Measurements from ENCODE around the gene PRKN.

DNA sequence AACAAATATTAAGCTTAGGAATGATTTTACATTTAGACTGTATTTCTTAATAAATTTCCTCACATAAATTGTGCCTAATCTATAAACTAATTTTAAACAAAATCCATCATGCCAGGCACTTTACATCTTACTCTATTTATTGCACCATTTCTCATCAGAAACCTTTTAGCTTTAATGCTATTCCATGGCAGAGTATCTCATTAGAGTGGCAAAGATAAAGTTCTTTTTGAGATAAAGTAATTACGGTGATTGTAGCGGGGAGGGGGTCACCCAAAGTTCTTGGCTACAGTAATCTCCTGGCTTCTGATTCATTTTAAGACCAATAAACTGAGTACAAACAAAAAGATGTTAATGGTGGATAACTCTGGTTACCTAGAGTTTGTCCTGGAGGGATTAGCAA lies 532.1 kb downstream of the PRKN start:
- TF ChIP-seq, protein P1, sequence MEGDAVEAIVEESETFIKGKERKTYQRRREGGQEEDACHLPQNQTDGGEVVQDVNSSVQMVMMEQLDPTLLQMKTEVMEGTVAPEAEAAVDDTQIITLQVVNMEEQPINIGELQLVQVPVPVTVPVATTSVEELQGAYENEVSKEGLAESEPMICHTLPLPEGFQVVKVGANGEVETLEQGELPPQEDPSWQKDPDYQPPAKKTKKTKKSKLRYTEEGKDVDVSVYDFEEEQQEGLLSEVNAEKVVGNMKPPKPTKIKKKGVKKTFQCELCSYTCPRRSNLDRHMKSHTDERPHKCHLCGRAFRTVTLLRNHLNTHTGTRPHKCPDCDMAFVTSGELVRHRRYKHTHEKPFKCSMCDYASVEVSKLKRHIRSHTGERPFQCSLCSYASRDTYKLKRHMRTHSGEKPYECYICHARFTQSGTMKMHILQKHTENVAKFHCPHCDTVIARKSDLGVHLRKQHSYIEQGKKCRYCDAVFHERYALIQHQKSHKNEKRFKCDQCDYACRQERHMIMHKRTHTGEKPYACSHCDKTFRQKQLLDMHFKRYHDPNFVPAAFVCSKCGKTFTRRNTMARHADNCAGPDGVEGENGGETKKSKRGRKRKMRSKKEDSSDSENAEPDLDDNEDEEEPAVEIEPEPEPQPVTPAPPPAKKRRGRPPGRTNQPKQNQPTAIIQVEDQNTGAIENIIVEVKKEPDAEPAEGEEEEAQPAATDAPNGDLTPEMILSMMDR (IDR thresholded peaks at IDR 0.05), result no peak
- TF ChIP-seq POLR2A (IDR thresholded peaks at IDR 0.05), result no peak
